ENCODE results near the gene ETFBKMT.

Gene ETFBKMT, protein sequence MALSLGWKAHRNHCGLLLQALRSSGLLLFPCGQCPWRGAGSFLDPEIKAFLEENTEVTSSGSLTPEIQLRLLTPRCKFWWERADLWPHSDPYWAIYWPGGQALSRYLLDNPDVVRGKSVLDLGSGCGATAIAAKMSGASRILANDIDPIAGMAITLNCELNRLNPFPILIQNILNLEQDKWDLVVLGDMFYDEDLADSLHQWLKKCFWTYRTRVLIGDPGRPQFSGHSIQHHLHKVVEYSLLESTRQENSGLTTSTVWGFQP

DNA sequence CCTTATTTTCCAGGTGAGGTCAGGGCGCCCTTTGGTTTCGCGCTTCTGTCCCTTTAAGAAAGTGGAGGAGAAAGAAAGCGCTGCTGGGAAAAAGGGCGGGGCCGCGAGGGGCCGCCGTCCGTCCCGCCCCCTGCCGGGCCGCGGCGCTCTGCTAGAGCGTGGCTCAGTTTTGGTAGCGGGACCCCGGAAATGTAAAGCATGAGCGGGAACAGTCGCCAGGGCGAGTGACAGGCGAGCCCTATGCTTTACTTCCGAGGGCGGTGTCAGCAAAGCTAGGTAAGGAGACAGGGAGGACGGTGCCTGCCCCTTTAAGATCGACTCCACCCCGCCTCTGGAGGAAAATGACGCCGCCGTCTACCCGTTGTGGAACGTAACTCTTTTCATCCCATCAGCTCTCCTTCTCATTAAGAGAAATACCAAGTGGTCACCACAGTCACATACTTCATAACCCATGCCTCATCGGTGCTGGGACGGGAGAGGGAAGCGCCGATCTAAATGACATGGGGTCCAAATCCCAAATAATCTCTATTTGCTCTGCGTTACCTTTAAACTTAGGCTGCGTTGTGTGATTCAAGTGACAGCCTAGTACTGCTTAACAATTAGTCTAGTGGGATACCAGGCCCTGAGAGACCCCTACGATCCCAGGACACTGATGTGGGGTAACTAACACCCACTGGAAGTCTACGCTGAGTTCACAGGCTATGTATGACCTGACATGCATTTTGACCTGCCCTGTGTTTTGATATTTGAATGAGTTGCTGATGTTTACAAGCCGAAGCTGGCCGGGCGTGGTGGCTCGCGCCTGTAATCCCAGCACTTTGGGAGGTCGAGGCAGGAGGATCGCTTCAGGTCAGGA lies at the start of gene ETFBKMT:
TSS of gene ETFBKMT (plus strand) at position 602 of the 856 bp plus-strand sequence. CDS start 2,266 bp downstream, outside the sequence.
- TF ChIP-seq, protein P1, sequence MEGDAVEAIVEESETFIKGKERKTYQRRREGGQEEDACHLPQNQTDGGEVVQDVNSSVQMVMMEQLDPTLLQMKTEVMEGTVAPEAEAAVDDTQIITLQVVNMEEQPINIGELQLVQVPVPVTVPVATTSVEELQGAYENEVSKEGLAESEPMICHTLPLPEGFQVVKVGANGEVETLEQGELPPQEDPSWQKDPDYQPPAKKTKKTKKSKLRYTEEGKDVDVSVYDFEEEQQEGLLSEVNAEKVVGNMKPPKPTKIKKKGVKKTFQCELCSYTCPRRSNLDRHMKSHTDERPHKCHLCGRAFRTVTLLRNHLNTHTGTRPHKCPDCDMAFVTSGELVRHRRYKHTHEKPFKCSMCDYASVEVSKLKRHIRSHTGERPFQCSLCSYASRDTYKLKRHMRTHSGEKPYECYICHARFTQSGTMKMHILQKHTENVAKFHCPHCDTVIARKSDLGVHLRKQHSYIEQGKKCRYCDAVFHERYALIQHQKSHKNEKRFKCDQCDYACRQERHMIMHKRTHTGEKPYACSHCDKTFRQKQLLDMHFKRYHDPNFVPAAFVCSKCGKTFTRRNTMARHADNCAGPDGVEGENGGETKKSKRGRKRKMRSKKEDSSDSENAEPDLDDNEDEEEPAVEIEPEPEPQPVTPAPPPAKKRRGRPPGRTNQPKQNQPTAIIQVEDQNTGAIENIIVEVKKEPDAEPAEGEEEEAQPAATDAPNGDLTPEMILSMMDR (IDR thresholded peaks at IDR 0.05; ENCODE audit: low read length), result no peak; the same call in 1 of the 2 replicates
- TF ChIP-seq EZH2phosphoT487 (IDR thresholded peaks at IDR 0.05; ENCODE audit: low read length), result no peak
- no peak for TF ChIP-seq EZH2 (optimal IDR thresholded peaks at IDR 0.05; ENCODE audit: low read depth, low read length)
- Histone ChIP-seq H3K27ac (ENCODE audit: low read length) (peak within 1 kb of the TSS; percentile 93), H3K4me3 (ENCODE audit: low read length) (peak within 1 kb of the TSS; percentile 88), H4K20me1 (ENCODE audit: insufficient read depth, low read length) (no peaks in the 10 kb centered on the region), H3F3A (ENCODE audit: insufficient read depth, low read length) (peaks cover 7% of the 10 kb centered on the region), H3K9me3 (replicated peaks; ENCODE audit: insufficient read depth, low read length) (no peaks in the 10 kb centered on the region), H3K27me3 (replicated peaks; ENCODE audit: insufficient read depth, low read length) (no peaks in the 10 kb centered on the region), H3K79me2 (ENCODE audit: low read length) (no peaks in the 10 kb centered on the region), H3K36me3 (replicated peaks; ENCODE audit: insufficient read depth, low read length) (no peaks in the 10 kb centered on the region), H3K9ac (ENCODE audit: low read length) (peak within 1 kb of the TSS; percentile 67), H3K9me2 (replicated peaks; ENCODE audit: insufficient read depth, low read length) (no peaks in the 10 kb centered on the region), H3K4me2 (ENCODE audit: low read depth, low read length) (peak within 1 kb of the TSS; percentile 86), H3K4me1 (ENCODE audit: low read length) (0 out of 2 replicates have a peak, but pooled peaks cover 9% of the 10 kb centered on the region), H2AFZ (ENCODE audit: low read length) (peak within 1 kb of the TSS; percentile 98)
- DNase-seq, result peak; percentile 91

DNA sequence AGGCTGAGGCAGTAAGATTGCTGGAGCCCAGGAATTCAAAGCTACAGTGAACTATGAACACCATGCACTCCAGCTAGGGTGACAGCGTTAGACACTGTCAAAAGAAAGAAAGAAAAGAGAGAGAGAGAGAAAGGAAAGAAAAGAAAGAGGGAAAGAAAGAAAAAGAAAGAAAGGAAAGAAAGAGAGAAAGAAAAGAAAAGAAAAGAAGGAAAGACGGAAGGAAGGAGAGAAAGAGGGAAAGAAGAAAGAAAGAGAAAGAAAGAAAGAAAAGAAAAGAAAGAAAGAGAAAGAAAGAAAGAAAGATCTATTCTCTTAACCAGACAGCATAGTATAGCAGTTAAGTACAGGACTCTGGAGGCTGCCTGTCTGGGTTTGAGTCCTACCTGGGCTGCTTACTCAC lies 46.7 kb upstream of the ETFBKMT start:
- Histone ChIP-seq H3F3A (ENCODE audit: insufficient read depth, low read length) (no peaks in the 10 kb centered on the region), H4K20me1 (ENCODE audit: insufficient read depth, low read length) (no peaks in the 10 kb centered on the region), H3K79me2 (ENCODE audit: low read length) (no peaks in the 10 kb centered on the region), H3K4me2 (ENCODE audit: low read depth, low read length) (no peak overlapping the region), H3K27me3 (replicated peaks; ENCODE audit: insufficient read depth, low read length) (no peaks in the 10 kb centered on the region), H3K9me3 (replicated peaks; ENCODE audit: insufficient read depth, low read length) (0 out of 2 replicates have a peak, but pooled peaks cover 3% of the 10 kb centered on the region), H3K9ac (ENCODE audit: low read length) (no peak overlapping the region), H3K4me1 (ENCODE audit: low read length) (no peaks in the 10 kb centered on the region), H3K4me3 (ENCODE audit: low read length) (no peak overlapping the region), H3K36me3 (replicated peaks; ENCODE audit: insufficient read depth, low read length) (no peaks in the 10 kb centered on the region), H3K9me2 (replicated peaks; ENCODE audit: insufficient read depth, low read length) (no peaks in the 10 kb centered on the region), H2AFZ (ENCODE audit: low read length) (no peak overlapping the region), H3K27ac (ENCODE audit: low read length) (no peak overlapping the region)
- no peak for TF ChIP-seq EZH2 (optimal IDR thresholded peaks at IDR 0.05; ENCODE audit: low read depth, low read length)
- TF ChIP-seq, protein P1 (IDR thresholded peaks at IDR 0.05; ENCODE audit: low read length), result no peak
- TF ChIP-seq EZH2phosphoT487 (IDR thresholded peaks at IDR 0.05; ENCODE audit: low read length), result no peak
- no peak for DNase-seq

DNA sequence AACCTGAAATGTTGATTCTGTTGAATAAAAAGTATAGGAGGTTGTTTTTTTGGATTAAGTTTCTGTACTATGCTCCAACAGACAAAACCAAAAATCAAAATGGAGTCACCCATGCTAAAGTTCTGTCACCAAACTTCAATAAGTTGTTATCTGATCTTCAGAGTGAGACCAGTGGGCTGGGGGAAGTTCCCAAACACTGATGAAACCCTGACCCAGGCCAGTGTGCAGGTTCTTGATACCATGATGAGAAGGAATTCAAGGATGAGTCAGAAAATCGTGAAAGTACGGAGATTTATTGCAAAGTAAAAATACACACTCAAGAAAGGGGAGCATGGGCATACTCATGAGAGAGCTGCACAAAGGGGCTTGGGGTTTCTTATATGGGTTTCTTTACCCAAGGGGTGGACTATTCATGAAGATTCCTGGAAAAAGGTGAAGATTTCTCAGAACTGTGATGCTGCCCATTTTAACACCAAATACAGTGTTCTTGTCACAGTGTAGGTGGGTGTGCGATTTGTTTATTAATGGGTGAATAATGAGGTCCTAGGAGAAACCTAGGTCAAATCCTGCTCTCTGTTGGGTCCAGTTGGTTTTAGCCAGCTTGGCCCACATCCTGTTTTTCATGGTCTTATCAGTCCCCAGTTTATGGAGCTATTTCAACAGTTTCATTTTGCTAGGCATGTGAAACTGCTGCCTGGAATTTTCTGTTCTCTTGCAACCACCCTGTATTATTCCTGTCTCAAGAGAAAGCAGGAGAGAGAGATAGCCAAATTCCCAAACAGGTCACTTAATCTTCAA lies 41.1 kb upstream of the ETFBKMT start:
- Histone ChIP-seq H3F3A (ENCODE audit: insufficient read depth, low read length) (no peaks in the 10 kb centered on the region), H3K4me2 (ENCODE audit: low read depth, low read length) (peak overlapping the region; percentile 1; the same call in 1 of the 2 replicates), H3K9me2 (replicated peaks; ENCODE audit: insufficient read depth, low read length) (no peaks in the 10 kb centered on the region), H3K4me3 (ENCODE audit: low read length) (no peak overlapping the region), H3K27ac (ENCODE audit: low read length) (no peak overlapping the region), H3K9me3 (replicated peaks; ENCODE audit: insufficient read depth, low read length) (no peaks in the 10 kb centered on the region), H3K4me1 (ENCODE audit: low read length) (peaks cover 7% of the 10 kb centered on the region; the same call in 1 of the 2 replicates), H3K36me3 (replicated peaks; ENCODE audit: insufficient read depth, low read length) (no peaks in the 10 kb centered on the region), H3K27me3 (replicated peaks; ENCODE audit: insufficient read depth, low read length) (no peaks in the 10 kb centered on the region), H3K9ac (ENCODE audit: low read length) (no peak overlapping the region), H4K20me1 (ENCODE audit: insufficient read depth, low read length) (no peaks in the 10 kb centered on the region), H3K79me2 (ENCODE audit: low read length) (no peaks in the 10 kb centered on the region), H2AFZ (ENCODE audit: low read length) (no peak overlapping the region)
- TF ChIP-seq EZH2phosphoT487 (IDR thresholded peaks at IDR 0.05; ENCODE audit: low read length), result no peak
- TF ChIP-seq, protein P1 (IDR thresholded peaks at IDR 0.05; ENCODE audit: low read length), result no peak
- TF ChIP-seq EZH2 (optimal IDR thresholded peaks at IDR 0.05; ENCODE audit: low read depth, low read length), result no peak
- no peak for DNase-seq
